ENCODE data around the gene TACC3.

GRCh38 chr4:1776521-1777161 is 55.3 kb downstream of the TACC3 start:
- no peak for TF ChIP-seq CTCF (IDR thresholded peaks at IDR 0.05; ENCODE audit: insufficient read depth, low read depth, low read length)
- no peak for TF ChIP-seq EZH2 (IDR thresholded peaks at IDR 0.05; ENCODE audit: insufficient read depth, low read length)

Data from astrocyte (in vitro differentiated cells and primary cell).